IgD-negative memory B cell (primary cell): ENCODE measurements around the gene BRSK2. TPM values are rescaled to one million over a fixed set of nuclear protein-coding genes. Genes with fewer than 3 reads are reported as not detected.
"Not testable (repeated sequence)": the region's sequence is repeated elsewhere in the genome, so short reads cannot be mapped to it uniquely, and the experiment has no call there.

Source experiments
- H3K27ac Mint-ChIP-seq, 3 donors: one replicate each; pipeline ENCODE4 v1.8.0; 2020 to 2022; ENCODE audit warnings: mild to moderate bottlenecking in 3 of 3, mixed read lengths in 3 of 3, moderate library complexity in 1 of 3
- H3K27me3 Mint-ChIP-seq: one replicate; pipeline ENCODE4 v1.8.0; 2021; ENCODE audit warnings: mixed read lengths
- H3K36me3 Mint-ChIP-seq: one replicate; pipeline ENCODE4 v1.8.0; 2020; ENCODE audit warnings: mild to moderate bottlenecking, mixed read lengths
- H3K4me1 Mint-ChIP-seq, 3 donors: one replicate each; pipeline ENCODE4 v1.8.0; 2020 to 2022; ENCODE audit warnings: mixed read lengths in 3 of 3, mild to moderate bottlenecking in 1 of 3
- H3K4me3 Mint-ChIP-seq, 4 donors: one replicate each; pipeline ENCODE4 v1.8.0; 2020 to 2022; ENCODE audit warnings: mild to moderate bottlenecking in 4 of 4, mixed read lengths in 4 of 4, moderate library complexity in 3 of 4
- H3K9me3 Mint-ChIP-seq, 3 donors: one replicate each; pipeline ENCODE4 v1.8.0; 2020 to 2021; ENCODE audit warnings: mixed read lengths in 3 of 3, mild to moderate bottlenecking in 1 of 3
- polyA plus RNA-seq: library from polyadenylated mRNA; unstranded; fragments of 300-500 nt; fragmentation: Illumina TruSeq; gene quantifications from one replicate; pipeline ENCODE4 v1.2.3, GENCODE V29; 2021

Gene BRSK2
- polyA plus RNA-seq, 1 donor from 2014 or later, result not detected

- Mint-ChIP-seq H3K27me3 (no peaks in the 10 kb centered on the region), H3K4me1 (peaks cover 10 to 19% (median 13%) of the 10 kb centered on the region in 3 donors), H3K27ac (no peak overlapping the region), H3K9me3 (no peaks in the 10 kb centered on the region), H3K4me3 (no peak overlapping the region), H3K36me3 (peaks cover 4% of the 10 kb centered on the region)
These were observed 112.6 kb downstream of the BRSK2 start for GRCh38 chr11:1502168-1502953.

GRCh38 chr11:1502954-1503707, 113.4 kb downstream of the BRSK2 start:
- Mint-ChIP-seq H3K4me3 (no peak overlapping the region), H3K27ac (no peak overlapping the region), H3K27me3 (no peaks in the 10 kb centered on the region), H3K9me3 (no peaks in the 10 kb centered on the region), H3K4me1 (peaks cover 2 to 13% (median 7%) of the 10 kb centered on the region in 3 donors), H3K36me3 (peaks cover 4% of the 10 kb centered on the region)

DNA sequence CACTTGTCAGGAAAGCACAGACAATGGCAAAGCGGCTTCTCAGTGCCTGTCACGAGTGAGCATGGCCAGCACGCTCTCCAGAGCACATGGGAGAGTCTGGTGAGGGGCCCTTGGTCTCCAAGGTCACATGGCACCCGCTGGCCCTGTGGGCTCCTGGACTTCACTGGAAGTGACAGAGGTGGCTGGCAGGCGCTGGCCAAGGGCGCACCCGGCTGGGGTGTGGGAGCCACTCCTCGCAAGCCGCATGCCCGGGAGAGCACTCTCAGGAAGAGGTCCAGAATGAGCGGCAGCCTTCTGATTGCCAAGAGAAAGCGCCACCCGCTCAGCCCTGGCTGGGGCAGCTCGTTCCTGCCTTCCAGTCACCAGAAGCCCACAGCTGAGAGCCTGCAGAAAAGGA, 114.0 kb downstream of the BRSK2 start:
- Mint-ChIP-seq H3K36me3 (peaks cover 3% of the 10 kb centered on the region), H3K9me3 (no peaks in the 10 kb centered on the region), H3K4me1 (peaks cover 0 to 9% (median 6%) of the 10 kb centered on the region in 3 donors), H3K27me3 (no peaks in the 10 kb centered on the region), H3K27ac (peak overlapping the region in 1 of 3 donors; percentile 69), H3K4me3 (no peak overlapping the region)

DNA sequence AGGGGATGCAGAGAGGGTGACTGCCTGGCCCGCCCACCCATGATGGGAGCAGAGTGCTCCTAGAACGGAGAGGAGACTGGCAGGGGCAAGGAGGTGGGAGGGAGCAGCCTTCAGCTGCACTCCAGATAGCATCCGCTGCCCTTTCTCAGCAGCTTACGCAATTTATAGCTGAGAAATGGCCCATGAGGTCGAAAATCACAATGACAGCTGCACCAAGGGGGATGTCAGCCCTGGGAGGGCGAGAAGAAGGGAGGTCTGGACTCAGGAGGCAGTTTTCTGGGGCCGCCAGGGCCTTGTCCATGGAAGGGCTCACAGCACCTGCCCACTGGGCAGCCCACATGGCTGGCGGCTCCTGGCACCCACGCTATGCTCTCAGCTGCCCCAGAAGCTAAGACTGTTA, 114.4 kb downstream of the BRSK2 start:
- Mint-ChIP-seq H3K27ac (peak overlapping the region in 1 of 3 donors; percentile 69), H3K4me3 (peak overlapping the region in 1 of 4 donors; percentile 60)

DNA sequence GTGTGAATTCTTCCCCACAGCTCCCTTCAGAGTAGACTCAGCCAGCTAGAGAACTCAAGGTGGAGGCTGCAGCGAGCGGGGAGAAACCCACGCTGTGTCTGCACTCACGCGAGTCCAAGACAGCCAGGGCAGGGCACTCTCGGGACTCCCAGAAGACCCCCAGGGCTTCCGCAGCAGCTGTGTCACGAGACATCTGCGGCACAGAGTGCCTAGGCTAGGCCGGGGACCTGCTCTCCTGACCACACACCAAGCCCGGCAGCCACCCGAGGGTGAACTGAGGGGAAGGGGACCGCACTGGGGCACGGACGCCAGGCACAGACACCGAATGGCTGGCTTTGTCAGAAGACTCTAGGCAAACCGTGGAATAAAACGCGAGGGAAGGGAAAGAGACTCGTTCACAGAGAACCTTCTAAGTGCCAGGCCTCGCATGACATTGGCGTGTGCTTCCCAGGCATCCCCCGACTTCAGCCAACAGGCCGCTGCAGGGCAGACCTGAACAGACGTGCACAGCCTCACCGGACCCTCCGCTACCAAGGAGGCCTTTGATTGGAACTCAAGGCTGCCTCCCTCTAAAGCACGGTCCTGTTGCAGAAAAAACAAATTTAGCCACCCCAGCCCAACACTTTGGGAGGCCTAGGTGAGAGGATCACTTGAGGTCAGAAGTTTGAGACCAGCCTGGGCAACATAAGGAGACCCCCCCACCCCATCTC, 115.0 kb downstream of the BRSK2 start:
- Mint-ChIP-seq H3K4me1 (peaks cover 7 to 15% (median 9%) of the 10 kb centered on the region in 3 donors), H3K27ac (no peak overlapping the region), H3K4me3 (no peak overlapping the region), H3K9me3 (no peaks in the 10 kb centered on the region), H3K27me3 (no peaks in the 10 kb centered on the region), H3K36me3 (peaks cover 3% of the 10 kb centered on the region)

More for the DNA sequence above, 114.4 kb downstream of the BRSK2 start:
- Mint-ChIP-seq H3K27me3 (no peaks in the 10 kb centered on the region), H3K9me3 (no peaks in the 10 kb centered on the region), H3K36me3 (peaks cover 3% of the 10 kb centered on the region), H3K4me1 (peaks cover under 1 to 9% (median 5%) of the 10 kb centered on the region in 3 donors)

DNA sequence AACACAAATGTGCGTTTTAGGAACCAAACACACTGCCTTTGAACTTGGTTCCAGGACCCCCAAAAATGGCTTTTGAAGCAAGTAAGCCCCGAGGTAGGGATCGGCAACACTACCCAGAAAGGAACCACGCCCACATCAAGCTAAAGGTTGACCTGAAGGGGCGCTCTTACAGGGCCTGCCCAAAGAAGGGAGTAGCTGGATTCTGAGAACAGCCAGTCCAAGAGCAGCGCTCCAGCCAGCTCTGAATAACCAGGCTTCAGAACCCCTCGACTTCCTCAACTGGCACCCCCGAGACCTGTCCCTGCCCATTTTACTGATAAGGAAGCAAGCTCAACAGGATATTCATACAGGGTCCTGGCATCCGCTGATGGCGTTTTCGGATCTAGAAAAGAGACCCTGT, 115.7 kb downstream of the BRSK2 start:
- Mint-ChIP-seq H3K36me3 (peaks cover under 1% of the 10 kb centered on the region), H3K9me3 (no peaks in the 10 kb centered on the region), H3K27me3 (no peaks in the 10 kb centered on the region), H3K27ac (no peak overlapping the region), H3K4me1 (peaks cover 7 to 15% (median 10%) of the 10 kb centered on the region in 3 donors), H3K4me3 (no peak overlapping the region)

GRCh38 chr11:1506981-1507380, 117.2 kb downstream of the BRSK2 start:
- Mint-ChIP-seq H3K27me3 (no peaks in the 10 kb centered on the region), H3K27ac (no peak overlapping the region), H3K4me1 (peaks cover 12 to 19% (median 15%) of the 10 kb centered on the region in 3 donors), H3K4me3 (peak overlapping the region in 1 of 4 donors; percentile 17), H3K9me3 (no peaks in the 10 kb centered on the region), H3K36me3 (no peaks in the 10 kb centered on the region)

DNA sequence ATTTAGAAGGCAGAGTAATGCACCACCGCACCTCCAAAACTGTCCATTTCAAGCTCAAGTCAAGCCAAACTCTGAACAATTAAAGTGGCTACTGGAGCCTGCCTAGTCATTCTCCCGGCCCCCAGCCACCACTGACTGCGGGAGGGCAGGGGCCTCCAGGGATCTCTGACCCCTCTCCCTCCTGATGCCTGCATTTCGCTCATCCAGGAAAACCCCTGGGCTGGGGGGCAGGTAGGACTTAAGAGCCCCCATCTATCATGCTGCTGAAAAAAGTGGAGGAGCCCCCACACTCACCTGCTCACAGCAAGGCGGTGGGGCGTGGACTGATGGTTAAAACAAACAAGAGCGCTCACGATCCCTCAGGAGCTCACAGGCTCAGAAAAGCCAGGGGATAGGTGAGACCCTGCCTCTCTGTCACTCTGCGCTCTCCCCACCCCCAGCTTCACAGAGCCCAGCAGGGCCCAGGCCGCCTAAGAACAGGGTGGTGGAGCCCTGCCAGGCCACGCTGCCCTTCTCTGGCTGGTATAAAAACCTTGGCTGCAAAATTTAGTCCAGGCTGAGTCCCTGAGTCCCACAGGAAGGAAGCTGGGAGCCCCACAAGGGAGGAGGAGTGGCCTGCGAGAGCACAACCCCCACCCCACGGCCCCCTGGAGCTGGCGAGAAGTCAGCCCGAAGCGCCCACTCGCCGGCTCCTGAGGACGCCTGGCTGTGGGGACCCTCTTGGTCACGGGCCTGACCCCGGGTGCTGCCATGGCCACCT, 117.8 kb downstream of the BRSK2 start:
- peak overlapping the region in 1 of 3 donors; percentile 31 for H3K27ac Mint-ChIP-seq
- no peaks in the 10 kb centered on the region for H3K36me3 Mint-ChIP-seq
- no peaks in the 10 kb centered on the region for H3K9me3 Mint-ChIP-seq
- peaks cover 17 to 21% (median 18%) of the 10 kb centered on the region in 3 donors for H3K4me1 Mint-ChIP-seq
- H3K4me3 Mint-ChIP-seq, result peak overlapping the region in 1 of 4 donors; percentile 60
- H3K27me3 Mint-ChIP-seq, result no peaks in the 10 kb centered on the region

GRCh38 chr11:1508491-1508891, 118.8 kb downstream of the BRSK2 start:
- no peaks in the 10 kb centered on the region for H3K27me3 Mint-ChIP-seq
- H3K36me3 Mint-ChIP-seq, result no peaks in the 10 kb centered on the region
- no peak overlapping the region for H3K27ac Mint-ChIP-seq
- no peaks in the 10 kb centered on the region for H3K9me3 Mint-ChIP-seq
- peaks cover 17 to 26% (median 21%) of the 10 kb centered on the region in 3 donors for H3K4me1 Mint-ChIP-seq
- H3K4me3 Mint-ChIP-seq, result no peak overlapping the region

GRCh38 chr11:1508986-1509385, 119.3 kb downstream of the BRSK2 start:
- H3K27ac Mint-ChIP-seq, result no peak overlapping the region
- no peaks in the 10 kb centered on the region for H3K36me3 Mint-ChIP-seq
- peak overlapping the region in 1 of 4 donors; percentile 45 for H3K4me3 Mint-ChIP-seq
- no peaks in the 10 kb centered on the region for H3K9me3 Mint-ChIP-seq
- peaks cover 17 to 28% (median 23%) of the 10 kb centered on the region in 3 donors for H3K4me1 Mint-ChIP-seq
- no peaks in the 10 kb centered on the region for H3K27me3 Mint-ChIP-seq

DNA sequence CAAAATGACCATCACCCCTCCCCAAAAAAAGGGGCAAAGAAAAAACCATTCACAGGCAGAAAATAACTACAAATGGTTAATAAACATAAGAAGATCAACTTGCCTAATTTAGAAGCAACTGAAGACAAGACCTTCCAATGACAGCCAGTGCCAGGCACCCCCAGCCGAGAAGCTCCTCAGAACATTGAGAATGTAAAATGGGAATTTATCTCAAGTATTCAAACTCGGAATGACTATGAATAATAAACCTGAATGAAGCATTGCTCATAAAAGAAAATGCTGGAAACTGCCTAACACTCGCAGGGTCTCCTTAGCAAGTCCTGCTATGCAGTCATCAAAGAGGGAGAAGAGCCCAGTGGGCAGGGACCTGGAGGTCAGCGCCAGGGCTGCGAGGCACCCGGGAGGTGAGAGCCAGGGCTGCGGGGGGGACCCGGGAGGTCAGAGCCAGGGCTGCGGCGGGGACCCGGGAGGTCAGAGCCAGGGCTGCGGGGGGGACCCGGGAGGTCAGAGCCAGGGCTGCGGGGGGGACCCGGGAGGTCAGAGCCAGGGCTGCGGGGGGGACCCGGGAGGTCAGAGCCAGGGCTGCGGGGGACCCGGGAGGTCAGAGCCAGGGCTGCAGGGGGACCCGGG, 120.0 kb downstream of the BRSK2 start:
- Mint-ChIP-seq H3K27ac (no peak overlapping the region), H3K4me3 (no peak overlapping the region), H3K4me1 (peaks cover 17 to 28% (median 23%) of the 10 kb centered on the region in 3 donors), H3K9me3 (no peaks in the 10 kb centered on the region), H3K27me3 (no peaks in the 10 kb centered on the region), H3K36me3 (no peaks in the 10 kb centered on the region)

- H3K4me1 Mint-ChIP-seq, result peaks cover 17 to 30% (median 23%) of the 10 kb centered on the region in 3 donors
- not testable (repeated sequence) for H3K27me3 Mint-ChIP-seq, H3K36me3 Mint-ChIP-seq, H3K27ac Mint-ChIP-seq, H3K9me3 Mint-ChIP-seq, H3K4me3 Mint-ChIP-seq
These were observed 120.6 kb downstream of the BRSK2 start for GRCh38 chr11:1510351-1510750.

GRCh38 chr11:1510928-1511327, 121.2 kb downstream of the BRSK2 start:
- Mint-ChIP-seq H3K4me1 (peaks cover 17 to 34% (median 23%) of the 10 kb centered on the region in 3 donors), H3K4me3 (no peak overlapping the region), H3K9me3 (no peaks in the 10 kb centered on the region), H3K36me3 (no peaks in the 10 kb centered on the region), H3K27ac (no peak overlapping the region), H3K27me3 (no peaks in the 10 kb centered on the region)

GRCh38 chr11:1511937-1512496, 122.3 kb downstream of the BRSK2 start:
- no peak overlapping the region for H3K4me3 Mint-ChIP-seq
- no peaks in the 10 kb centered on the region for H3K36me3 Mint-ChIP-seq
- no peak overlapping the region for H3K27ac Mint-ChIP-seq
- no peaks in the 10 kb centered on the region for H3K9me3 Mint-ChIP-seq
- H3K4me1 Mint-ChIP-seq, result peaks cover 23 to 41% (median 26%) of the 10 kb centered on the region in 3 donors
- H3K27me3 Mint-ChIP-seq, result peaks cover 2% of the 10 kb centered on the region
